Measurements from ENCODE around the gene FRMD6. TPM values are rescaled to one million over a fixed set of nuclear protein-coding genes. Genes with fewer than 3 reads are reported as not detected.

Gene FRMD6
- total RNA-seq: 10 to 100 TPM; 13.8 to 27.2 TPM
- polyA plus RNA-seq: 1 to 10 TPM; 3.2 to 3.4 TPM
- long read RNA-seq, donor 1, full-length matches to known transcripts: 2 of 37 reads
- long read RNA-seq, donor 1, partial matches to known transcripts: 35 of 37 reads
- long read RNA-seq, donor 1, other reads (novel, unspliced or antisense): 0 of 37 reads
- long read RNA-seq, donor 2: 0 reads
- long read RNA-seq, donor 3, full-length matches to known transcripts: 3 of 3 reads
- long read RNA-seq, donor 3, partial matches to known transcripts: 0 of 3 reads
- long read RNA-seq, donor 3, other reads (novel, unspliced or antisense): 0 of 3 reads
- long read RNA-seq, donor 4, full-length matches to known transcripts: 3 of 3 reads
- long read RNA-seq, donor 4, partial matches to known transcripts: 0 of 3 reads
- long read RNA-seq, donor 4, other reads (novel, unspliced or antisense): 0 of 3 reads
- long read RNA-seq, donor 5, full-length matches to known transcripts: 1 of 9 reads
- long read RNA-seq, donor 5, partial matches to known transcripts: 8 of 9 reads
- long read RNA-seq, donor 5, other reads (novel, unspliced or antisense): 0 of 9 reads

- peak within 1 kb of the TSS; percentile 72 to 88 for H3K9ac ChIP-seq (ENCODE audit: insufficient read depth in 1 of 2, low read length in 2 of 2)
- H3K4me3 ChIP-seq: peak within 1 kb of the TSS; percentile 76
- TF ChIP-seq CTCF (IDR thresholded peaks at IDR 0.05; ENCODE audit: control extremely low read depth, extremely low read depth): peak; percentile 21
- H3K27ac ChIP-seq (ENCODE audit: low read depth in 1 of 2, low read length in 1 of 2): peak within 1 kb of the TSS; percentile 98 to 100
- H3K36me3 ChIP-seq (ENCODE audit: control insufficient read depth in 4 of 4, insufficient read depth in 4 of 4, low read length in 4 of 4): no peaks in the 10 kb centered on the region
- no peaks in the 10 kb centered on the region for H3K9me3 ChIP-seq (ENCODE audit: control insufficient read depth in 4 of 4, insufficient read depth in 3 of 4, low read length in 3 of 4)
- no peaks in the 10 kb centered on the region for H3K27me3 ChIP-seq (ENCODE audit: control insufficient read depth in 3 of 3, insufficient read depth in 3 of 3, low read length in 2 of 3)
- peak; percentile 90 for ATAC-seq (ENCODE audit: insufficient read depth, low FRiP score)
- H3K4me1 ChIP-seq (ENCODE audit: control insufficient read depth in 5 of 5, insufficient read depth in 5 of 5, low read length in 5 of 5): peaks cover 0 to 46% (median 0%) of the 10 kb centered on the region in 5 donors
- DNase-seq: peak; percentile 93 to 95 (median 94)
- 0 to 1% methylated on average over 48 to 86 of the region's 86 CpGs for WGBS, 2 donors
These were observed at the start of gene FRMD6 for GRCh38 chr14:51651388-51652167. TSS of gene FRMD6 (plus strand) at chr14:51651910. CDS start at chr14:51689837, 37,927 bp downstream.

GRCh38 chr14:51602310-51602709 lies 49.4 kb upstream of the FRMD6 start:
- no peak for ATAC-seq (ENCODE audit: insufficient read depth, low FRiP score)
- Histone ChIP-seq H3K27ac (ENCODE audit: low read depth in 1 of 2, low read length in 1 of 2) (no peak overlapping the region), H3K9ac (ENCODE audit: insufficient read depth in 1 of 2, low read length in 2 of 2) (no peak overlapping the region), H3K4me3 (no peak overlapping the region), H3K9me3 (ENCODE audit: control insufficient read depth in 4 of 4, insufficient read depth in 3 of 4, low read length in 3 of 4) (peaks cover 0 to 3% (median 0%) of the 10 kb centered on the region in 4 donors), H3K4me1 (ENCODE audit: control insufficient read depth in 5 of 5, insufficient read depth in 5 of 5, low read length in 5 of 5) (no peaks in the 10 kb centered on the region), H3K27me3 (ENCODE audit: control insufficient read depth in 3 of 3, insufficient read depth in 3 of 3, low read length in 2 of 3) (no peaks in the 10 kb centered on the region), H3K36me3 (ENCODE audit: control insufficient read depth in 4 of 4, insufficient read depth in 4 of 4, low read length in 4 of 4) (no peaks in the 10 kb centered on the region)
- no peak for DNase-seq
- no peak for TF ChIP-seq CTCF (IDR thresholded peaks at IDR 0.05; ENCODE audit: control extremely low read depth, extremely low read depth)

GRCh38 chr14:51603495-51603894 lies 48.2 kb upstream of the FRMD6 start:
- WGBS, 2 donors: 77% methylated on average over 3 of the region's 3 CpGs
- no peak overlapping the region for H3K4me3 ChIP-seq
- H3K27ac ChIP-seq (ENCODE audit: low read depth in 1 of 2, low read length in 1 of 2): no peak overlapping the region
- TF ChIP-seq CTCF (IDR thresholded peaks at IDR 0.05; ENCODE audit: control extremely low read depth, extremely low read depth): no peak
- DNase-seq: no peak
- H3K27me3 ChIP-seq (ENCODE audit: control insufficient read depth in 3 of 3, insufficient read depth in 3 of 3, low read length in 2 of 3): no peaks in the 10 kb centered on the region
- ATAC-seq (ENCODE audit: insufficient read depth, low FRiP score): no peak
- peaks cover 0 to 2% (median 0%) of the 10 kb centered on the region in 4 donors for H3K9me3 ChIP-seq (ENCODE audit: control insufficient read depth in 4 of 4, insufficient read depth in 3 of 4, low read length in 3 of 4)
- H3K9ac ChIP-seq (ENCODE audit: insufficient read depth in 1 of 2, low read length in 2 of 2): no peak overlapping the region
- H3K36me3 ChIP-seq (ENCODE audit: control insufficient read depth in 4 of 4, insufficient read depth in 4 of 4, low read length in 4 of 4): no peaks in the 10 kb centered on the region
- no peaks in the 10 kb centered on the region for H3K4me1 ChIP-seq (ENCODE audit: control insufficient read depth in 5 of 5, insufficient read depth in 5 of 5, low read length in 5 of 5)
